ENCODE measurements around the gene PFN3.

- TF ChIP-seq EZH2 (IDR thresholded peaks at IDR 0.05) (no peak), CTCF (IDR thresholded peaks at IDR 0.05) (no peak)
Observed at GRCh38 chr5:177380805-177381126, 19.7 kb downstream of the PFN3 start.
